ENCODE data around the gene SNX32.

- no peak for TF ChIP-seq ZNF274 (IDR thresholded peaks at IDR 0.05; ENCODE audit: low read depth, low read length)
- no peak for TF ChIP-seq YY1 (IDR thresholded peaks at IDR 0.05; ENCODE audit: insufficient read depth, insufficient read length)
- TF ChIP-seq SUZ12 (IDR thresholded peaks at IDR 0.05; ENCODE audit: extremely low read depth, insufficient read depth, insufficient read length), result no peak
Measured at GRCh38 chr11:65802841-65803240, 30.9 kb upstream of the SNX32 start.

All from NT2/D1 (cell line).